Lung (tissue), 12 donors: ENCODE results near the gene CNIH3. TPM values are rescaled to one million over a fixed set of nuclear protein-coding genes. Genes with fewer than 3 reads are reported as not detected.

Experiments
- ATAC-seq: fragments of 200-7000 bp; cut with Tn5 transposase; one replicate; pipeline ENCODE4 v1.9.1; 2020; ENCODE audit warnings: moderate number of reproducible peaks; ENCODE audit not compliant: insufficient read depth, low FRiP score
- DNase-seq, 3 donors: peaks; one replicate each; pipeline ENCODE4 v3.0.0-alpha.2; 2013 to 2017
- H3K27ac ChIP-seq, 2 donors: one replicate each; pipeline ENCODE4 v1.5.1; 2013; ENCODE audit warnings: mild to moderate bottlenecking in 2 of 2, moderate library complexity in 2 of 2, control low read depth in 1 of 2, inconsistent platforms in 1 of 2, low read depth in 1 of 2, low read length in 1 of 2
- H3K27me3 ChIP-seq, 3 donors: one replicate each; pipeline ENCODE4 v1.5.1; 2013; ENCODE audit warnings: low read length in 2 of 3; ENCODE audit not compliant: control insufficient read depth in 3 of 3, insufficient read depth in 3 of 3
- H3K36me3 ChIP-seq, 4 donors: one replicate each; pipeline ENCODE4 v1.5.1; 2013; ENCODE audit warnings: low read length in 4 of 4, mild to moderate bottlenecking in 1 of 4, moderate library complexity in 1 of 4; ENCODE audit not compliant: control insufficient read depth in 4 of 4, insufficient read depth in 4 of 4
- H3K4me1 ChIP-seq, 5 donors: one replicate each; pipeline ENCODE4 v1.5.1; 2013; ENCODE audit warnings: low read length in 5 of 5, mild to moderate bottlenecking in 2 of 5, moderate library complexity in 1 of 5; ENCODE audit not compliant: control insufficient read depth in 5 of 5, insufficient read depth in 5 of 5
- H3K4me3 ChIP-seq: one replicate; pipeline ENCODE4 v1.5.1; 2013; ENCODE audit warnings: mild to moderate bottlenecking, control low read depth, moderate library complexity
- H3K9ac ChIP-seq, 2 donors: one replicate each; pipeline ENCODE4 v1.5.1; 2013; ENCODE audit warnings: low read length in 2 of 2, control low read depth in 1 of 2; ENCODE audit not compliant: insufficient read depth in 1 of 2
- H3K9me3 ChIP-seq, 4 donors: one replicate each; pipeline ENCODE4 v1.5.1; 2013; ENCODE audit warnings: low read length in 3 of 4, mild to moderate bottlenecking in 1 of 4, moderate library complexity in 1 of 4; ENCODE audit not compliant: control insufficient read depth in 4 of 4, insufficient read depth in 3 of 4
- WGBS, 2 donors: extraction: QIAGEN DNeasy Blood & Tissue Kit; methylation state at CpG; one replicate each; pipeline ENCODE4 v1.1.7; 2013; 5-methylcytosine and 5-hydroxymethylcytosine counted together
- polyA plus RNA-seq, 2 donors: library from polyadenylated mRNA; stranded (reverse); fragments of 200-250 nt; gene quantifications; one replicate each; pipeline ENCODE4 v1.2.1, GENCODE V29; 2013
- total RNA-seq, 2 donors: library from RNA; depleted of rRNA in 1 of 2; stranded (reverse); fragments of >200 nt in 1 of 2; gene quantifications; one replicate each; pipeline ENCODE4 v1.2.1, GENCODE V29; 2014 to 2021
- TF ChIP-seq, protein P1 (sequence below): IDR thresholded peaks from 2 replicates; pipeline ENCODE4 v1.5.1; 2012; ENCODE audit warnings: mild to moderate bottlenecking; ENCODE audit errors: control extremely low read depth, extremely low read depth
- donor health status: control.
- donor health status: control.
- donor health status: Bipolar disorder and iron deficiency.
- donor health status: healthy.
- donor health status: DM: yes; HTN: yes; CAD: no.

CNIH3 gene
- total and polyA plus RNA-seq, 4 donors, result 0.70 to 5.2 (median 2.9) TPM

- H3K27ac ChIP-seq, result no peak overlapping the region
- H3K36me3 ChIP-seq, result no peaks in the 10 kb centered on the region
- no peak overlapping the region for H3K4me3 ChIP-seq
- WGBS, 2 donors, result 96 to 99% methylated on average over 3 of the region's 3 CpGs
- no peaks in the 10 kb centered on the region for H3K27me3 ChIP-seq
- no peak for DNase-seq
- peaks cover 0 to 2% (median 0%) of the 10 kb centered on the region in 4 donors for H3K9me3 ChIP-seq
- TF ChIP-seq, protein P1, sequence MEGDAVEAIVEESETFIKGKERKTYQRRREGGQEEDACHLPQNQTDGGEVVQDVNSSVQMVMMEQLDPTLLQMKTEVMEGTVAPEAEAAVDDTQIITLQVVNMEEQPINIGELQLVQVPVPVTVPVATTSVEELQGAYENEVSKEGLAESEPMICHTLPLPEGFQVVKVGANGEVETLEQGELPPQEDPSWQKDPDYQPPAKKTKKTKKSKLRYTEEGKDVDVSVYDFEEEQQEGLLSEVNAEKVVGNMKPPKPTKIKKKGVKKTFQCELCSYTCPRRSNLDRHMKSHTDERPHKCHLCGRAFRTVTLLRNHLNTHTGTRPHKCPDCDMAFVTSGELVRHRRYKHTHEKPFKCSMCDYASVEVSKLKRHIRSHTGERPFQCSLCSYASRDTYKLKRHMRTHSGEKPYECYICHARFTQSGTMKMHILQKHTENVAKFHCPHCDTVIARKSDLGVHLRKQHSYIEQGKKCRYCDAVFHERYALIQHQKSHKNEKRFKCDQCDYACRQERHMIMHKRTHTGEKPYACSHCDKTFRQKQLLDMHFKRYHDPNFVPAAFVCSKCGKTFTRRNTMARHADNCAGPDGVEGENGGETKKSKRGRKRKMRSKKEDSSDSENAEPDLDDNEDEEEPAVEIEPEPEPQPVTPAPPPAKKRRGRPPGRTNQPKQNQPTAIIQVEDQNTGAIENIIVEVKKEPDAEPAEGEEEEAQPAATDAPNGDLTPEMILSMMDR, result no peak
- H3K9ac ChIP-seq, result no peak overlapping the region
- H3K4me1 ChIP-seq, result no peaks in the 10 kb centered on the region
- ATAC-seq, result no peak
Measured at GRCh38 chr1:224662870-224663269, 46.8 kb downstream of the CNIH3 start.

GRCh38 chr1:224665016-224665415, 48.9 kb downstream of the CNIH3 start:
- H3K27ac ChIP-seq, result no peak overlapping the region
- no peaks in the 10 kb centered on the region for H3K27me3 ChIP-seq
- DNase-seq (no peak), ATAC-seq (no peak)
- H3K4me1 ChIP-seq, result peaks cover 0 to 6% (median 0%) of the 10 kb centered on the region in 5 donors
- H3K9me3 ChIP-seq, result peaks cover 0 to 2% (median 0%) of the 10 kb centered on the region in 4 donors
- TF ChIP-seq, protein P1, result no peak
- H3K9ac ChIP-seq, result no peak overlapping the region
- no peaks in the 10 kb centered on the region for H3K36me3 ChIP-seq
- WGBS, 2 donors, result 73 to 87% methylated on average over 3 of the region's 3 CpGs
- H3K4me3 ChIP-seq, result no peak overlapping the region

- DNase-seq, result no peak
- Histone ChIP-seq H3K9me3 (peaks cover 0 to 4% (median 0%) of the 10 kb centered on the region in 4 donors), H3K27ac (no peak overlapping the region), H3K36me3 (no peaks in the 10 kb centered on the region), H3K4me3 (no peak overlapping the region), H3K27me3 (no peaks in the 10 kb centered on the region), H3K4me1 (peaks cover 0 to 6% (median 0%) of the 10 kb centered on the region in 5 donors), H3K9ac (no peak overlapping the region)
- ATAC-seq, result no peak
- TF ChIP-seq, protein P1, result no peak
Measured at GRCh38 chr1:224666078-224666477, 50.0 kb downstream of the CNIH3 start.

- TF ChIP-seq, protein P1, result no peak
- H3K9ac ChIP-seq, result no peak overlapping the region
- no peak overlapping the region for H3K4me3 ChIP-seq
- H3K27ac ChIP-seq, result no peak overlapping the region
- H3K9me3 ChIP-seq, result peaks cover 0 to 4% (median 0%) of the 10 kb centered on the region in 4 donors
- WGBS, 2 donors, result 77 to 84% methylated on average over 2 of the region's 2 CpGs
- DNase-seq, result no peak
- ATAC-seq, result no peak
- H3K27me3 ChIP-seq, result no peaks in the 10 kb centered on the region
- H3K36me3 ChIP-seq, result no peaks in the 10 kb centered on the region
- H3K4me1 ChIP-seq, result peaks cover 0 to 6% (median 0%) of the 10 kb centered on the region in 5 donors
Measured at GRCh38 chr1:224666913-224667312, 50.8 kb downstream of the CNIH3 start.
